ENCODE results near the gene STK39. TPM values are rescaled to one million over a fixed set of nuclear protein-coding genes. Genes with fewer than 3 reads are reported as not detected.

STK39 gene
- total and polyA plus RNA-seq, 9 of the 15 experiments (the other 6 are each of a cell fraction or from before 2014, with no cell fraction given) = 0.19 to 0.76 (median 0.51) TPM

DNA sequence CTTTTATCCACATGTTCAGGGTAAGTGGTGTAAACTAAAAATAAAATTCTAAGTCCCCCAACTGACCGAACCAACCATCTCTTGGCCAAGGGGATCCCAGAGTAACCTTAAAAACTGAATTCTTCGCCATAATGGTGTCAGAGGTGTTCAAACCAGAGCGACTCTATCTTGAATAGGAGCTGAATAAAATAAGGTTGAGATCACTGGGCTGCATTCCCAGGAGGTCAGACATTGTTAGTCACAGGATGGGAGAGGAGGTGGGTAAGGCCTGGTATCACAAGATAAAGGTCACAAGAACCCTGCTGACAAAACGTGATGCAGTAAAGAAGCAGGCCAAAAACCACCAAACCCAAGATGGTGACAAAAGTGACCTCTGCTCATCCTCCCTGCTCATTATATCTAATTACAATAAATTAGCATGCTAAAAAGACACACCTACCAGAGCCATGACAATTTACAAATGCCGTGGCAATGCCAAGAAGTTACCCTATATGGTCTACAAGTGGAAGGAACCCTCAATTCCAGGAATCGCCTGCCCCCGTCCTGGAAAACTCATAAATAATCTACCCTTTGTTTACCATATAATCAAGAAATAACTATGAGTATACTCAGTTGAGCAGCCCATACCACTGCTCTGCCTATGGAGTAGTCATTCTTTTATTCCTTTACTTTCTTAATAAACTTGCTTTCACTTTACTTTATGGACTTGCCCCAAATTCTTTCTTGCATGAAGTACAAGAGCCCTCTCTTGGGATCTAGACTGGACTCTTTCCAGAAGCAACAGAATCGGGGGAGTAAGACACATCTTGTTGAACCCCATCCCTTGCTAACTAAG is 302.4 kb downstream of the STK39 start (continued):
- TF ChIP-seq, protein P1, sequence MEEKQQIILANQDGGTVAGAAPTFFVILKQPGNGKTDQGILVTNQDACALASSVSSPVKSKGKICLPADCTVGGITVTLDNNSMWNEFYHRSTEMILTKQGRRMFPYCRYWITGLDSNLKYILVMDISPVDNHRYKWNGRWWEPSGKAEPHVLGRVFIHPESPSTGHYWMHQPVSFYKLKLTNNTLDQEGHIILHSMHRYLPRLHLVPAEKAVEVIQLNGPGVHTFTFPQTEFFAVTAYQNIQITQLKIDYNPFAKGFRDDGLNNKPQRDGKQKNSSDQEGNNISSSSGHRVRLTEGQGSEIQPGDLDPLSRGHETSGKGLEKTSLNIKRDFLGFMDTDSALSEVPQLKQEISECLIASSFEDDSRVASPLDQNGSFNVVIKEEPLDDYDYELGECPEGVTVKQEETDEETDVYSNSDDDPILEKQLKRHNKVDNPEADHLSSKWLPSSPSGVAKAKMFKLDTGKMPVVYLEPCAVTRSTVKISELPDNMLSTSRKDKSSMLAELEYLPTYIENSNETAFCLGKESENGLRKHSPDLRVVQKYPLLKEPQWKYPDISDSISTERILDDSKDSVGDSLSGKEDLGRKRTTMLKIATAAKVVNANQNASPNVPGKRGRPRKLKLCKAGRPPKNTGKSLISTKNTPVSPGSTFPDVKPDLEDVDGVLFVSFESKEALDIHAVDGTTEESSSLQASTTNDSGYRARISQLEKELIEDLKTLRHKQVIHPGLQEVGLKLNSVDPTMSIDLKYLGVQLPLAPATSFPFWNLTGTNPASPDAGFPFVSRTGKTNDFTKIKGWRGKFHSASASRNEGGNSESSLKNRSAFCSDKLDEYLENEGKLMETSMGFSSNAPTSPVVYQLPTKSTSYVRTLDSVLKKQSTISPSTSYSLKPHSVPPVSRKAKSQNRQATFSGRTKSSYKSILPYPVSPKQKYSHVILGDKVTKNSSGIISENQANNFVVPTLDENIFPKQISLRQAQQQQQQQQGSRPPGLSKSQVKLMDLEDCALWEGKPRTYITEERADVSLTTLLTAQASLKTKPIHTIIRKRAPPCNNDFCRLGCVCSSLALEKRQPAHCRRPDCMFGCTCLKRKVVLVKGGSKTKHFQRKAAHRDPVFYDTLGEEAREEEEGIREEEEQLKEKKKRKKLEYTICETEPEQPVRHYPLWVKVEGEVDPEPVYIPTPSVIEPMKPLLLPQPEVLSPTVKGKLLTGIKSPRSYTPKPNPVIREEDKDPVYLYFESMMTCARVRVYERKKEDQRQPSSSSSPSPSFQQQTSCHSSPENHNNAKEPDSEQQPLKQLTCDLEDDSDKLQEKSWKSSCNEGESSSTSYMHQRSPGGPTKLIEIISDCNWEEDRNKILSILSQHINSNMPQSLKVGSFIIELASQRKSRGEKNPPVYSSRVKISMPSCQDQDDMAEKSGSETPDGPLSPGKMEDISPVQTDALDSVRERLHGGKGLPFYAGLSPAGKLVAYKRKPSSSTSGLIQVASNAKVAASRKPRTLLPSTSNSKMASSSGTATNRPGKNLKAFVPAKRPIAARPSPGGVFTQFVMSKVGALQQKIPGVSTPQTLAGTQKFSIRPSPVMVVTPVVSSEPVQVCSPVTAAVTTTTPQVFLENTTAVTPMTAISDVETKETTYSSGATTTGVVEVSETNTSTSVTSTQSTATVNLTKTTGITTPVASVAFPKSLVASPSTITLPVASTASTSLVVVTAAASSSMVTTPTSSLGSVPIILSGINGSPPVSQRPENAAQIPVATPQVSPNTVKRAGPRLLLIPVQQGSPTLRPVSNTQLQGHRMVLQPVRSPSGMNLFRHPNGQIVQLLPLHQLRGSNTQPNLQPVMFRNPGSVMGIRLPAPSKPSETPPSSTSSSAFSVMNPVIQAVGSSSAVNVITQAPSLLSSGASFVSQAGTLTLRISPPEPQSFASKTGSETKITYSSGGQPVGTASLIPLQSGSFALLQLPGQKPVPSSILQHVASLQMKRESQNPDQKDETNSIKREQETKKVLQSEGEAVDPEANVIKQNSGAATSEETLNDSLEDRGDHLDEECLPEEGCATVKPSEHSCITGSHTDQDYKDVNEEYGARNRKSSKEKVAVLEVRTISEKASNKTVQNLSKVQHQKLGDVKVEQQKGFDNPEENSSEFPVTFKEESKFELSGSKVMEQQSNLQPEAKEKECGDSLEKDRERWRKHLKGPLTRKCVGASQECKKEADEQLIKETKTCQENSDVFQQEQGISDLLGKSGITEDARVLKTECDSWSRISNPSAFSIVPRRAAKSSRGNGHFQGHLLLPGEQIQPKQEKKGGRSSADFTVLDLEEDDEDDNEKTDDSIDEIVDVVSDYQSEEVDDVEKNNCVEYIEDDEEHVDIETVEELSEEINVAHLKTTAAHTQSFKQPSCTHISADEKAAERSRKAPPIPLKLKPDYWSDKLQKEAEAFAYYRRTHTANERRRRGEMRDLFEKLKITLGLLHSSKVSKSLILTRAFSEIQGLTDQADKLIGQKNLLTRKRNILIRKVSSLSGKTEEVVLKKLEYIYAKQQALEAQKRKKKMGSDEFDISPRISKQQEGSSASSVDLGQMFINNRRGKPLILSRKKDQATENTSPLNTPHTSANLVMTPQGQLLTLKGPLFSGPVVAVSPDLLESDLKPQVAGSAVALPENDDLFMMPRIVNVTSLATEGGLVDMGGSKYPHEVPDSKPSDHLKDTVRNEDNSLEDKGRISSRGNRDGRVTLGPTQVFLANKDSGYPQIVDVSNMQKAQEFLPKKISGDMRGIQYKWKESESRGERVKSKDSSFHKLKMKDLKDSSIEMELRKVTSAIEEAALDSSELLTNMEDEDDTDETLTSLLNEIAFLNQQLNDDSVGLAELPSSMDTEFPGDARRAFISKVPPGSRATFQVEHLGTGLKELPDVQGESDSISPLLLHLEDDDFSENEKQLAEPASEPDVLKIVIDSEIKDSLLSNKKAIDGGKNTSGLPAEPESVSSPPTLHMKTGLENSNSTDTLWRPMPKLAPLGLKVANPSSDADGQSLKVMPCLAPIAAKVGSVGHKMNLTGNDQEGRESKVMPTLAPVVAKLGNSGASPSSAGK (IDR thresholded peaks at IDR 0.05) = peak; percentile 12; the same call in 1 of the 2 replicates
- peak; percentile 68; the same call in 1 of the 2 replicates for TF ChIP-seq ZSCAN32 (CRISPR knock-in tag; IDR thresholded peaks at IDR 0.05)
- TF ChIP-seq, protein P2, sequence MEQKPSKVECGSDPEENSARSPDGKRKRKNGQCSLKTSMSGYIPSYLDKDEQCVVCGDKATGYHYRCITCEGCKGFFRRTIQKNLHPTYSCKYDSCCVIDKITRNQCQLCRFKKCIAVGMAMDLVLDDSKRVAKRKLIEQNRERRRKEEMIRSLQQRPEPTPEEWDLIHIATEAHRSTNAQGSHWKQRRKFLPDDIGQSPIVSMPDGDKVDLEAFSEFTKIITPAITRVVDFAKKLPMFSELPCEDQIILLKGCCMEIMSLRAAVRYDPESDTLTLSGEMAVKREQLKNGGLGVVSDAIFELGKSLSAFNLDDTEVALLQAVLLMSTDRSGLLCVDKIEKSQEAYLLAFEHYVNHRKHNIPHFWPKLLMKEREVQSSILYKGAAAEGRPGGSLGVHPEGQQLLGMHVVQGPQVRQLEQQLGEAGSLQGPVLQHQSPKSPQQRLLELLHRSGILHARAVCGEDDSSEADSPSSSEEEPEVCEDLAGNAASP (IDR thresholded peaks at IDR 0.05) = no peak
- TF ChIP-seq HINFP (tag; conservative IDR thresholded peaks at IDR 0.05; ENCODE audit: low read depth) = peak; percentile 62
- peak; percentile 92 for TF ChIP-seq ZKSCAN8 (CRISPR knock-in tag; IDR thresholded peaks at IDR 0.05)
- TF ChIP-seq CXXC5 (CRISPR knock-in tag; IDR thresholded peaks at IDR 0.05) = peak; percentile 62
- TF ChIP-seq ZBTB2 (IDR thresholded peaks at IDR 0.05) = peak; percentile 38; the same call in 1 of the 2 replicates
- TF ChIP-seq, protein P3, sequence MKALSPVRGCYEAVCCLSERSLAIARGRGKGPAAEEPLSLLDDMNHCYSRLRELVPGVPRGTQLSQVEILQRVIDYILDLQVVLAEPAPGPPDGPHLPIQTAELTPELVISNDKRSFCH (CRISPR knock-in tag; IDR thresholded peaks at IDR 0.05) = 0 out of 2 replicates have a peak, but pooled peaks have one; percentile 51
- TF ChIP-seq, protein P3 (tag; IDR thresholded peaks at IDR 0.05) = peak; percentile 98

All from K562 (cell line).